Fibroblast of lung (primary cell): ENCODE results near the gene SLC18B1. TPM values are rescaled to one million over a fixed set of nuclear protein-coding genes. Genes with fewer than 3 reads are reported as not detected.
A peak's percentile ranks its signal among the peaks of the same experiment; 100 is the strongest.

Experiments
- DNase-seq, 2 donors: peaks; one replicate each; pipeline versions ENCODE4 v3.0.0 to v3.0.0-alpha.2; 2010; ENCODE audit warnings: low read depth in 2 of 2
- H2AFZ ChIP-seq: 2 replicates; pipeline ENCODE4 v1.5.1; 2012; ENCODE audit warnings: low read length, control low read depth, inconsistent platforms
- H3K27ac ChIP-seq: 2 replicates; pipeline ENCODE4 v1.5.1; 2011; ENCODE audit warnings: low read length, control low read depth; ENCODE audit not compliant: insufficient read depth
- H3K27me3 ChIP-seq: 2 replicates; pipeline ENCODE4 v1.5.1; 2011; ENCODE audit warnings: mild to moderate bottlenecking, low read length; ENCODE audit not compliant: control insufficient read depth, insufficient read depth
- H3K36me3 ChIP-seq: 2 replicates; pipeline ENCODE4 v1.5.1; 2011; ENCODE audit warnings: low read length; ENCODE audit not compliant: control insufficient read depth, insufficient read depth
- H3K4me1 ChIP-seq: 2 replicates; pipeline ENCODE4 v1.5.1; 2011; ENCODE audit warnings: low read length; ENCODE audit not compliant: control insufficient read depth, insufficient read depth; ENCODE audit errors: extremely low read depth
- H3K4me2 ChIP-seq: 2 replicates; pipeline ENCODE4 v1.5.1; 2011; ENCODE audit warnings: low read length, control low read depth; ENCODE audit not compliant: insufficient read depth; ENCODE audit errors: extremely low read depth
- H3K4me3 ChIP-seq, 4 experiments: fragments of 200-600 bp in 1 of 4; sonication (generic) in 1 of 4; replicated peaks in 1 of 4; 2 replicates each; pipeline ENCODE4 v1.5.1; 2011 to 2016; ENCODE audit warnings: low read length in 4 of 4, low read depth in 3 of 4, mild to moderate bottlenecking in 3 of 4, control low read depth in 2 of 4, inconsistent platforms in 1 of 4, mixed read lengths in 1 of 4; ENCODE audit not compliant: insufficient read depth in 1 of 4; ENCODE audit errors: control extremely low read depth in 1 of 4
- H3K79me2 ChIP-seq: 2 replicates; pipeline ENCODE4 v1.5.1; 2012; ENCODE audit warnings: mild to moderate bottlenecking, low read length, inconsistent platforms; ENCODE audit not compliant: control insufficient read depth, insufficient read depth
- H3K9ac ChIP-seq: 2 replicates; pipeline ENCODE4 v1.5.1; 2011; ENCODE audit warnings: mild to moderate bottlenecking, low read length, control low read depth; ENCODE audit not compliant: insufficient read depth
- H3K9me3 ChIP-seq: 2 replicates; pipeline ENCODE4 v1.5.1; 2012; ENCODE audit warnings: low read depth, low read length; ENCODE audit not compliant: control insufficient read depth, insufficient read depth
- H4K20me1 ChIP-seq: 2 replicates; pipeline ENCODE4 v1.5.1; 2011; ENCODE audit warnings: low read length; ENCODE audit not compliant: control insufficient read depth, insufficient read depth; ENCODE audit errors: extremely low read depth
- EZH2 ChIP-seq: IDR thresholded peaks from 2 replicates; pipeline ENCODE4 v1.5.1; 2012; ENCODE audit warnings: low read length, control low read depth, mild to moderate bottlenecking; ENCODE audit errors: missing control alignments
- polyA plus RNA-seq, 2 donors: library from polyadenylated mRNA; depleted of rRNA in 1 of 2; stranded (reverse) in 1 of 2; unstranded in 1 of 2; fragments of >200 nt; gene quantifications; 2 replicates each; pipeline ENCODE4 v1.2.1, GENCODE V29; 2011 to 2012; ENCODE audit warnings: missing spikeins in 1 of 2
- total RNA-seq: library from RNA; depleted of rRNA; stranded (reverse); fragments of >200 nt; gene quantifications from 2 replicates; pipeline ENCODE4 v1.2.1, GENCODE V29; 2014
- TF ChIP-seq, protein P1 (sequence below), 2 donors: IDR thresholded peaks in 1 of 2; conservative IDR thresholded peaks in 1 of 2; 1 replicate in 1 of 2; 2 replicates in 1 of 2; pipeline ENCODE4 v1.5.1; 2011 to 2012; ENCODE audit warnings: low read length in 2 of 2, control low read depth in 1 of 2, inconsistent platforms in 1 of 2, low read depth in 1 of 2, mild to moderate bottlenecking in 1 of 2

SLC18B1 gene
- total and polyA plus RNA-seq, 2 donors (not counting 1 experiment from before 2014, with no cell fraction given), result 4.9 to 8.1 TPM

DNA sequence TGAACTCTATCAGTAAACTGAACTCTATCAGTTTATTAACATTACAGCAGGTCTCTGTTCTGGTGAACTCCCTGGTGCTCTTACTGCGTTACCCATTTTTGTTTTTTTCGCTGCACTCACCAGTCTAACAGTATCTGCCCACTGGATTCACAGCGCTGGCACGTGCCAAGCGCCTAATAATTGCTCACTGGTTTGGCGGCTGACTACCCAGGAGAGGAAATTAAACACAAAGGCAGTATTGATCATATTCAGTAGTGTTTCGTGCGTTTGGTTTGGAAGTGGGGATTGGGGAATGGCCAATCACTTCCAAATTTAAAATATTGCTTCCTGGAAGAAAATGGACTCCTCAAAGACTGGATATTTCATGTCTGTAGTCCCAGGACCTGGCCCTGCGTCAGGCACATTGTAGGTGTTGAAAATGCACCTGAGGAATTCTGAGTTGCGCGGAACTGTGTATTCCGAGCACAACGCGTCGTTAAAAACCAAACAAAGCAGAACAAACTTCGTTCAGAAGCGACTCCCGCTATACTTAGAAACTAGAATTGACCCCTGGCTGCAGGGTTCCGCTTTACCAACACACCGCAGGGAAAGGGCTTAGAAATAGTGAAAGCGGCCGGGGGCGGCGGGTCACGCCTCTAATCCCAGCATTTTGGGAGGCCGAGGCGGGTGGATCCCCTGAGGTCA, 14.9 kb upstream of the SLC18B1 start:
- H3K36me3 ChIP-seq, result peaks cover 11% of the 10 kb centered on the region
- peak overlapping the region; percentile 86 for H2AFZ ChIP-seq
- peaks cover 31% of the 10 kb centered on the region for H3K79me2 ChIP-seq
- H3K27ac ChIP-seq, result peak overlapping the region; percentile 87
- peak overlapping the region; percentile 99 for H3K4me2 ChIP-seq
- peak; percentile 40 to 68 for DNase-seq
- TF ChIP-seq, protein P1, sequence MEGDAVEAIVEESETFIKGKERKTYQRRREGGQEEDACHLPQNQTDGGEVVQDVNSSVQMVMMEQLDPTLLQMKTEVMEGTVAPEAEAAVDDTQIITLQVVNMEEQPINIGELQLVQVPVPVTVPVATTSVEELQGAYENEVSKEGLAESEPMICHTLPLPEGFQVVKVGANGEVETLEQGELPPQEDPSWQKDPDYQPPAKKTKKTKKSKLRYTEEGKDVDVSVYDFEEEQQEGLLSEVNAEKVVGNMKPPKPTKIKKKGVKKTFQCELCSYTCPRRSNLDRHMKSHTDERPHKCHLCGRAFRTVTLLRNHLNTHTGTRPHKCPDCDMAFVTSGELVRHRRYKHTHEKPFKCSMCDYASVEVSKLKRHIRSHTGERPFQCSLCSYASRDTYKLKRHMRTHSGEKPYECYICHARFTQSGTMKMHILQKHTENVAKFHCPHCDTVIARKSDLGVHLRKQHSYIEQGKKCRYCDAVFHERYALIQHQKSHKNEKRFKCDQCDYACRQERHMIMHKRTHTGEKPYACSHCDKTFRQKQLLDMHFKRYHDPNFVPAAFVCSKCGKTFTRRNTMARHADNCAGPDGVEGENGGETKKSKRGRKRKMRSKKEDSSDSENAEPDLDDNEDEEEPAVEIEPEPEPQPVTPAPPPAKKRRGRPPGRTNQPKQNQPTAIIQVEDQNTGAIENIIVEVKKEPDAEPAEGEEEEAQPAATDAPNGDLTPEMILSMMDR (conservative IDR thresholded peaks at IDR 0.05 in 1 of 2, IDR thresholded peaks at IDR 0.05 in 1 of 2; ENCODE audit: low read depth in 1 of 2, low read length in 2 of 2), result no peak
- TF ChIP-seq EZH2, result no peak
- peaks cover 5% of the 10 kb centered on the region for H3K4me1 ChIP-seq
- peaks cover 3% of the 10 kb centered on the region for H3K27me3 ChIP-seq
- H4K20me1 ChIP-seq, result no peaks in the 10 kb centered on the region
- H3K9ac ChIP-seq, result peak overlapping the region; percentile 68
- no peaks in the 10 kb centered on the region for H3K9me3 ChIP-seq
- peak overlapping the region; percentile 81 to 98 (median 85) for H3K4me3 ChIP-seq

GRCh38 chr6:132812756-132813172, 14.3 kb upstream of the SLC18B1 start:
- peak overlapping the region; percentile 81 to 98 (median 85) for H3K4me3 ChIP-seq
- no peak for TF ChIP-seq EZH2
- TF ChIP-seq, protein P1 (conservative IDR thresholded peaks at IDR 0.05 in 1 of 2, IDR thresholded peaks at IDR 0.05 in 1 of 2; ENCODE audit: low read depth in 1 of 2, low read length in 2 of 2), result no peak
- peak overlapping the region; percentile 87 for H2AFZ ChIP-seq
- peak overlapping the region; percentile 87 for H3K27ac ChIP-seq
- H3K79me2 ChIP-seq, result peaks cover 31% of the 10 kb centered on the region
- DNase-seq, result no peak
- peak overlapping the region; percentile 99 for H3K4me2 ChIP-seq
- H3K4me1 ChIP-seq, result peaks cover 5% of the 10 kb centered on the region
- peaks cover 5% of the 10 kb centered on the region for H3K27me3 ChIP-seq
- peak overlapping the region; percentile 38 for H3K9ac ChIP-seq
- H4K20me1 ChIP-seq, result no peaks in the 10 kb centered on the region
- H3K36me3 ChIP-seq, result peaks cover 8% of the 10 kb centered on the region
- H3K9me3 ChIP-seq, result no peaks in the 10 kb centered on the region

DNA sequence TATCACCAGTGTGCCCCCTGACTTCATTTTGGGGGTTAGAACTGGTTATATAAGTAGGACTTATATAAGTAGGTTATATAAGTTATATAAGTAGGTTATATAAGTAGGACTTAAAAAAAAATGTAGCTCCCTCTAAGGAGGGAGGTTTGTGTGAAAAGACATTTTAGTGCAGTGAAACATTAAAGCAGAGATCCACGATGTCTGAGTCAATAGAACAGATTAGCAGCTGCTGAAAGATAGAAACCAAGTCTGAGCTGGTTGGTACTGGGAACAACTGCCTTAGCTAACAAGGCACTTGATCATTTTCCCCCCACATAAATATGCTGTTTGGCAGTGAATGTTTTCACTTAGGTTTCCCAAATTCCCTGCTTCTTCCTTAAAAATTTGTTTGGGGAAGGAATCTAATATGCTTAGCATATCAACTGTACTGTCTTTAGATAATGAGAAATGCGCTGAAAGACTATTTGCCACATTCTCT, 13.9 kb upstream of the SLC18B1 start:
- no peaks in the 10 kb centered on the region for H3K9me3 ChIP-seq
- peaks cover 5% of the 10 kb centered on the region for H3K27me3 ChIP-seq
- peaks cover 5% of the 10 kb centered on the region for H3K4me1 ChIP-seq
- peak overlapping the region; percentile 87 for H3K27ac ChIP-seq
- peak overlapping the region; percentile 87 for H2AFZ ChIP-seq
- peak overlapping the region; percentile 81 to 98 (median 85) for H3K4me3 ChIP-seq
- DNase-seq, result peak; percentile 50 to 63
- H3K4me2 ChIP-seq, result peak overlapping the region; percentile 99
- H3K9ac ChIP-seq, result no peak overlapping the region
- H3K36me3 ChIP-seq, result peaks cover 5% of the 10 kb centered on the region
- no peaks in the 10 kb centered on the region for H4K20me1 ChIP-seq
- TF ChIP-seq, protein P1 (conservative IDR thresholded peaks at IDR 0.05 in 1 of 2, IDR thresholded peaks at IDR 0.05 in 1 of 2; ENCODE audit: low read depth in 1 of 2, low read length in 2 of 2), result no peak
- no peak for TF ChIP-seq EZH2
- peaks cover 28% of the 10 kb centered on the region for H3K79me2 ChIP-seq
